Urinary bladder (tissue), 4 donors: ENCODE data around the gene RNF151. TPM values are rescaled to one million over a fixed set of nuclear protein-coding genes. Genes with fewer than 3 reads are reported as not detected.

Source experiments
- DNase-seq: peaks from one replicate; pipeline ENCODE4 v3.0.0-alpha.2; 2015; ENCODE audit errors: extremely low spot score
- H3K27ac ChIP-seq: one replicate; pipeline ENCODE4 v1.5.1; 2013; ENCODE audit warnings: low read depth, mild to moderate bottlenecking, moderate library complexity
- H3K36me3 ChIP-seq: one replicate; pipeline ENCODE4 v1.6.1; 2013; ENCODE audit warnings: mild to moderate bottlenecking, moderate library complexity; ENCODE audit not compliant: insufficient read depth
- H3K4me1 ChIP-seq: one replicate; pipeline ENCODE4 v1.6.1; 2013; ENCODE audit warnings: mild to moderate bottlenecking, moderate library complexity; ENCODE audit not compliant: insufficient read depth
- H3K4me3 ChIP-seq: one replicate; pipeline ENCODE4 v1.5.1; 2013; ENCODE audit warnings: low read depth, low read length
- WGBS: extraction: QIAGEN DNeasy Blood & Tissue Kit; methylation state at CpG from one replicate; pipeline ENCODE4 v1.1.7; 2013; 5-methylcytosine and 5-hydroxymethylcytosine counted together
- polyA plus RNA-seq: library from polyadenylated mRNA; stranded (reverse); fragments of 200-250 nt; gene quantifications from one replicate; pipeline ENCODE4 v1.2.3, GENCODE V29; 2013
- total RNA-seq: library from RNA; depleted of rRNA; stranded (reverse); fragments of >200 nt; gene quantifications from one replicate; pipeline ENCODE4 v1.2.3, GENCODE V29; 2014
- donor health status: healthy with polysubstance abuse.
- donor health status: healthy.

The RNF151 gene
- total and polyA plus RNA-seq, 2 donors, result not detected

- peak overlapping the region; percentile 1 for H3K4me3 ChIP-seq
- peaks cover 1% of the 10 kb centered on the region for H3K36me3 ChIP-seq
- peak; percentile 57 for DNase-seq
- no peak overlapping the region for H3K27ac ChIP-seq
- no peaks in the 10 kb centered on the region for H3K4me1 ChIP-seq
- 3% methylated on average over 95 of the region's 96 CpGs for WGBS
Observed at GRCh38 chr16:1991948-1992703, 25.5 kb downstream of the RNF151 start.

DNA sequence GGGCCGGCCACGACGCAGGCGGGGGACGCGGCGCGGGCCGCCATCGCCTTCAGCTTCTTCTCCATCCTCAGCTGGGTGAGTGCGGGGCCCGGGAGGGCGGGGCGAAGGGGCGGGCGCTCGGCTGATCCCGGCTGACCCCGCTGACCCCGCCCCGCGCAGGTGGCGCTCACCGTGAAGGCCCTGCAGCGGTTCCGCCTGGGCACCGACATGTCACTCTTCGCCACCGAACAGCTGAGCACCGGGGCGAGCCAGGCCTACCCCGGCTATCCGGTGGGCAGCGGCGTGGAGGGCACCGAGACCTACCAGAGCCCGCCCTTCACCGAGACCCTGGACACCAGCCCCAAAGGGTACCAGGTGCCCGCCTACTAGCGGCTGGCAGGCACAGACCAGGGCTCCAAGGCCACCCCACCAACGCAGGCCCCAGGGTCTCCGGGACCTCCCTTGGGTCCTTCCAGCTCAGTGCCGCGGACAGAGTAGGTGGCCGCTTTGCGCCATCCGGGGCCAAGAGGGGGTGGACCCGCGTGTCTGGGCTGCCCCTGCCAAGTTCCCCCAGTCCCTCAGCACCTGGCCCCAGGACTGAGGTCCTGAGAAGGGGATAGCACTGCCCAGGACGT is 26.2 kb downstream of the RNF151 start:
- WGBS, result 43% methylated on average over 50 of the region's 50 CpGs
- Histone ChIP-seq H3K4me1 (no peaks in the 10 kb centered on the region), H3K4me3 (no peak overlapping the region), H3K27ac (no peak overlapping the region), H3K36me3 (no peaks in the 10 kb centered on the region)
- no peak for DNase-seq

DNA sequence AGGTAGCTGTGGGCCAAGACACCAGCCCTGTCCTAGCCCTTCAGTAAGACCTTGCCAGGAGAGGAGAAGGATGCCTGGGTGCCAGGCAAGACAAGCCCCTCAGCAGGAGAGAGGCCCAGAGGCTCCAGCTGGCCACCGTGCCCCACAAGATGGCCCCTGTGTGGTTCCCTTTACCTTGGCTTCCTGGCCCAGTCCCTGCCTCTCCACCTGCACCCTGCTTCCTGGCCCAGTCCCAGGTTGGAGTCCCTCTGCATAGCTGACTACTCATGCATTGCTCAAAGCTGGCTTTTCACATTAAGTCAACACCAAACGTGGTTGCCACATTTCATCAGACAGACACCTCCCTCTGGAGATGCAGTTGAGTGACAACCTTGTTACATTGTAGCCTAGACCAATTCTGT is 27.1 kb downstream of the RNF151 start:
- no peak for DNase-seq
- 78% methylated on average over 2 of the region's 2 CpGs for WGBS
- no peaks in the 10 kb centered on the region for H3K4me1 ChIP-seq
- no peak overlapping the region for H3K27ac ChIP-seq
- peaks cover 2% of the 10 kb centered on the region for H3K36me3 ChIP-seq
- no peak overlapping the region for H3K4me3 ChIP-seq

- H3K36me3 ChIP-seq, result peaks cover 11% of the 10 kb centered on the region
Observed at GRCh38 chr16:1997494-1998359, 31.1 kb downstream of the RNF151 start.

DNA sequence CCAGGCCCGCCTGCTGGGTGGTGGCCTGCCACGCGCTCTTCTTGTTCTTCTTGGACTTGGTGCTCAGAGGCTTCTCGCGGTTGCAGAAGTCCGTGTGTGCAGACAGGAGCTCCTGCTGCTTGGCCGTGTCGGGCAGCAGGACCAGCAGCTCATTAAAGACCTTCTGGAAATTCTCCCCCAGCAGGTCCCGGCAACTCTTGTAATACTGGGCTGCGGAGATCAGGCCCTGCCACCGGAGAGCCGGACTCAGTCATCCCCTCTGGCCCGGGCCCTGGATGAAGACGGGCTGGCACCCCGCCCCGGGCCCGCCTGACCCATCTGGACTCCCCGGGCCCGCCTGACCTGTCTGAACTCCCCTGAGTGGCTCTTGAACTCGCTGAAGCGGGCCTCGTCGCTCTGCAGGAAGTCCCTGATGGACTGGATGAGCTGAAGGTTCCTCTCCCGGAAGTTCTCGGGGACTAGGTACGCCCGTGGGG is 31.7 kb downstream of the RNF151 start:
- H3K4me1 ChIP-seq, result no peaks in the 10 kb centered on the region
- H3K27ac ChIP-seq, result peak overlapping the region; percentile 26
- 84% methylated on average over 27 of the region's 27 CpGs for WGBS
- H3K4me3 ChIP-seq, result no peak overlapping the region
- H3K36me3 ChIP-seq, result peaks cover 11% of the 10 kb centered on the region
- no peak for DNase-seq

More at GRCh38 chr16:1997494-1998359, 31.1 kb downstream of the RNF151 start:
- 62% methylated on average over 26 of the region's 26 CpGs for WGBS
- no peaks in the 10 kb centered on the region for H3K4me1 ChIP-seq
- H3K27ac ChIP-seq, result peak overlapping the region; percentile 68
- H3K4me3 ChIP-seq, result no peak overlapping the region
- no peak for DNase-seq

DNA sequence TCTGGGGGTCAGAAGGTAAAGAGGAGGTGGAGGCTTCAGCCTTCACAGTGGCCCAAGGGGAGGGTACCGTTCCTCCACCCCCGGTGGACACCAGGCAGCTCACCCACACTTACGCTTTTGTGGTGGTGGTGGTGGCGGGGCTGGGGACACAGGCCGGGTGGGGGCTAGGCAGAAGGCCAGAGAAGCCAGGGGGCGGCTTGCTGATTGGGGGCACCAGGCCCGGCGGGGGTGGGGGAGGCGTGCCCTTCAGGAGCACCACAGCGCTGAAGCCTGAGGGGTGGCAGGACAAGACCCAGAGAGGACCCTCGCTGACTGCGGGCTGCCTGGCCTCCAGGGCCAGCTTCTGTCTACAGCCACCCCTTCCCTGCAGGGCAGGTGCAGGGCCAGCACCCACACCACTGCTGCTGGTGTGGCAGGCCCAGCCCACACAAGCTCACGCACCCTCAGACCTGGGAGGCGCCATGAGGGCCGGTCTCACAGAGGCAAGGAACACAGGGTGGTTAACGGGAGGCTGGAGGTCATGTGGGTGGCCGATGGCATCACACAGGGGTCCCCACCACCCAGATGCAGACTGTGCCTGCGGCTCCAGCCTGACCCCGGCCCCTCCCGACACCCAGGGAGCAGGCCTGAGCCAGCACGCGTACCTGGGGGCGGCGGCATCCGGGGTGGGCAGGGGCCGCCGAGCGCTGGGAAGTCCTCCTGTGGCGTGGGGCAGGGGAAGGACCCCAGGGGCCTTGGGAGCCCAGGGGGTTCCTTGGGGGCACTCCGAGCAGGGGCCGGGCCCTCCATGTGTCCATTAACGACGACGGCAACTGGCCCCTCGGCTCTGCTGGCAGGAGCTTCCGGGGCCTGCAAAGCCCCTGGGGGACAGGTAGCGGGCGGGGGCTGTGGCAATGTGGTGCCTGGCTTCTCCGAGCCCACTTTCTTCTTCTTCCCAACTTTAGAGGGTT is 32.5 kb downstream of the RNF151 start:
- DNase-seq, result no peak
- Histone ChIP-seq H3K4me1 (no peaks in the 10 kb centered on the region), H3K4me3 (no peak overlapping the region), H3K27ac (peak overlapping the region; percentile 26), H3K36me3 (peaks cover 11% of the 10 kb centered on the region)
- WGBS, result 94% methylated on average over 39 of the region's 39 CpGs

- no peak overlapping the region for H3K27ac ChIP-seq
- no peak overlapping the region for H3K4me3 ChIP-seq
- DNase-seq, result no peak
- 86% methylated on average over 28 of the region's 28 CpGs for WGBS
- peaks cover 11% of the 10 kb centered on the region for H3K36me3 ChIP-seq
- H3K4me1 ChIP-seq, result no peaks in the 10 kb centered on the region
Observed at GRCh38 chr16:1999866-2000514, 33.3 kb downstream of the RNF151 start.

DNA sequence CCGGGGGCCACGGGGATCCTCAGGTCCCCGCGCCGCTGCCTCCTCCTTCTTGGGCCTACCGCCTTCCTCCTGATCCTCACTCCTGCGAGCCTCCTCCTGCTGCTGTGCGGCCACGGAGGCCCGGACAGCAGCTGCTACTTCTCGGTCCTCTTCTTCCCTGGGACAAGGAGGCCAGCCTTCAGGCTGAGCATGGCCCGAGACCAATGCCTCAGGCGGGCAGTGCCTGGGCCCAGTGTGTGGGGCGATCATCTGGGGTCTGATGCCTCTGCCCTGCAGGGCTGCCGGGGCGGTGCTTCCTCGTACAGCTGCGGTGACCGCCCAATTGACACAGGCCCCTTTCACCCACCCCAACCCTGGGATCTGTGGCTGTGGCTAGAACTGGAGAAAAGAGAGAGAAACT is 34.4 kb downstream of the RNF151 start:
- no peak overlapping the region for H3K27ac ChIP-seq
- no peaks in the 10 kb centered on the region for H3K4me1 ChIP-seq
- no peak for DNase-seq
- WGBS, result 94% methylated on average over 19 of the region's 19 CpGs
- H3K36me3 ChIP-seq, result peaks cover 11% of the 10 kb centered on the region
- no peak overlapping the region for H3K4me3 ChIP-seq

DNA sequence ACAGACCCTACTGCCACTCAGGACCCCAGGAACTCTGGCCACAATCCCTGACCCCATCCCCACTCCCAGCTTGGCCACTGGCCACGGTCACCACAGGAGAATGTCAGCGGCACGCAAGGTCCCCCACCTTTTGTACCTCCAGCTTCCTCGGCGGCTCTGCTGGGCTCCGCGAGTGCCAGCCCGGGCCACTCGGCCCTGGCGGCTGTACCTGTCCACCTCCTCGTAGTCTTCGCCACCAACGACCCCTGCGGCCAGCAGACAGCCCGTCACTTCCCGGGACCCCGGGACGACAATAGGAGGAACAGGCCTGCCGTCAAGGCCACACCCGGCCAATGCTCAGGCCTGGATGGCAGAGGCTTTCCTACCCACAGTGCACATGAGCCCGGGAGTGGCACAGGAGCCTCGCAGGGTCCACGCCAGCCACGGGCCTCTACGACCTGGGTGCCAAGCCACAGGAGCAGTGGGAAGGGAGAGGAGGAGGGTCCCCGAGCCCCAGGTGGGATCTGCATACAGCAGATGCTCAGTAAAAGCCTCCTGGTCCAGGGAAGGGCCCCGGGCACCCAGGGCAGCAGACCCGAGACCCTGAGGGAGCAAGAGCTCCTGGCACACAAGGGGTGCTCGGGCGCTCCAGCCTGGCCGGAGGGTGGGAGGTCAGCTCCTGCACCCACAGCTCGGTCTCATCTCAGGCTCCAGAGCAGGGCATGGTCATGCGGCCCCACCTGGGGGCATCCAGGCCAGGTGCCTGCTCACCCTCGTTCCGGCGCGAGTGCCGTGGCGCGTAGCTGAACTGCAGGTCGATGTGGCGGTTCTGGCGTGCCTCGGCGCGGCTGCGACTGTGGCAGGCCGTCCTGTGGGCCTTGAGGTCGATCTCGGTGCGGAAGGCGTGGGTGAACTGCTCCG is 35.0 kb downstream of the RNF151 start:
- DNase-seq, result no peak
- WGBS, result 95% methylated on average over 53 of the region's 53 CpGs
- H3K27ac ChIP-seq, result no peak overlapping the region
- H3K4me1 ChIP-seq, result no peaks in the 10 kb centered on the region
- H3K4me3 ChIP-seq, result no peak overlapping the region
- peaks cover 11% of the 10 kb centered on the region for H3K36me3 ChIP-seq

- Histone ChIP-seq H3K36me3 (peaks cover 11% of the 10 kb centered on the region), H3K4me3 (no peak overlapping the region), H3K27ac (no peak overlapping the region), H3K4me1 (no peaks in the 10 kb centered on the region)
- 91% methylated on average over 47 of the region's 47 CpGs for WGBS
- no peak for DNase-seq
Observed at GRCh38 chr16:2002406-2003230, 36.0 kb downstream of the RNF151 start.

- peaks cover 9% of the 10 kb centered on the region for H3K36me3 ChIP-seq
- no peak for DNase-seq
- no peak overlapping the region for H3K27ac ChIP-seq
- 82% methylated on average over 8 of the region's 8 CpGs for WGBS
- no peak overlapping the region for H3K4me3 ChIP-seq
- no peaks in the 10 kb centered on the region for H3K4me1 ChIP-seq
Observed at GRCh38 chr16:2003231-2003826, 36.7 kb downstream of the RNF151 start.
